H9 (cell line): ENCODE measurements around the gene PDXP. TPM values are rescaled to one million over a fixed set of nuclear protein-coding genes. Genes with fewer than 3 reads are reported as not detected.

ENCODE experiments used
- DNase-seq: peaks from one replicate; pipeline ENCODE4 v3.0.0-alpha.2; 2017
- H2AFZ ChIP-seq: one replicate; pipeline ENCODE4 v1.6.1; 2013; ENCODE audit warnings: mild to moderate bottlenecking, low read length, control low read depth, moderate library complexity
- H2AK5ac ChIP-seq: 2 replicates; pipeline ENCODE4 v1.6.1; 2013; ENCODE audit warnings: low read length, control low read depth, mixed read lengths; ENCODE audit not compliant: insufficient read length
- H2BK120ac ChIP-seq: one replicate; pipeline ENCODE4 v1.6.1; 2013; ENCODE audit warnings: low read depth, mild to moderate bottlenecking, low read length, control low read depth, inconsistent platforms; ENCODE audit not compliant: poor library complexity, severe bottlenecking
- H2BK12ac ChIP-seq: 2 replicates; pipeline ENCODE4 v1.6.1; 2013; ENCODE audit warnings: low read length, control low read depth, mixed read lengths, low read depth; ENCODE audit not compliant: insufficient read length
- H2BK15ac ChIP-seq: 2 replicates; pipeline ENCODE4 v1.6.1; 2013; ENCODE audit warnings: low read depth, low read length, control low read depth
- H2BK20ac ChIP-seq: one replicate; pipeline ENCODE4 v1.6.1; 2013; ENCODE audit warnings: low read depth, mild to moderate bottlenecking, low read length, control low read depth, inconsistent platforms; ENCODE audit not compliant: poor library complexity, severe bottlenecking
- H2BK5ac ChIP-seq: 2 replicates; pipeline ENCODE4 v1.6.1; 2013; ENCODE audit warnings: low read length, control low read depth, mixed read lengths; ENCODE audit not compliant: insufficient read length
- H3K14ac ChIP-seq: 2 replicates; pipeline ENCODE4 v1.6.1; 2013; ENCODE audit warnings: low read length, control low read depth; ENCODE audit not compliant: insufficient read depth
- H3K18ac ChIP-seq: 2 replicates; pipeline ENCODE4 v1.6.1; 2013; ENCODE audit warnings: low read depth, mild to moderate bottlenecking, mixed read lengths, low read length, control low read depth; ENCODE audit not compliant: insufficient read length
- H3K23ac ChIP-seq: 2 replicates; pipeline ENCODE4 v1.6.1; 2013; ENCODE audit warnings: low read length, control low read depth, mixed read lengths, low read depth; ENCODE audit not compliant: insufficient read length
- H3K23me2 ChIP-seq: 2 replicates; pipeline ENCODE4 v1.6.1; 2013; ENCODE audit warnings: low read depth, mild to moderate bottlenecking, mixed read lengths, low read length, control low read depth; ENCODE audit not compliant: insufficient read length, poor library complexity, severe bottlenecking
- H3K27ac ChIP-seq: 2 replicates; pipeline ENCODE4 v1.5.1; 2013; ENCODE audit warnings: low read length, control low read depth, mixed read lengths, low read depth; ENCODE audit not compliant: insufficient read length
- H3K27me3 ChIP-seq: 2 replicates; pipeline ENCODE4 v1.6.1; 2013; ENCODE audit warnings: low read length, control low read depth, inconsistent platforms; ENCODE audit not compliant: insufficient read depth
- H3K4ac ChIP-seq: 2 replicates; pipeline ENCODE4 v1.6.1; 2013; ENCODE audit warnings: low read depth, mild to moderate bottlenecking, control low read depth, inconsistent platforms, low read length, moderate library complexity
- H3K4me1 ChIP-seq: 2 replicates; pipeline ENCODE4 v1.6.1; 2013; ENCODE audit warnings: low read length, control low read depth, inconsistent platforms; ENCODE audit not compliant: insufficient read depth
- H3K4me2 ChIP-seq: 2 replicates; pipeline ENCODE4 v1.6.1; 2013; ENCODE audit warnings: low read length, control low read depth, mixed read lengths; ENCODE audit not compliant: insufficient read length, insufficient read depth
- H3K56ac ChIP-seq: 2 replicates; pipeline ENCODE4 v1.6.1; 2013; ENCODE audit warnings: low read depth, mild to moderate bottlenecking, mixed read lengths, low read length, control low read depth; ENCODE audit not compliant: insufficient read length
- H3K79me1 ChIP-seq: 2 replicates; pipeline ENCODE4 v1.6.1; 2013; ENCODE audit warnings: low read depth, mild to moderate bottlenecking, moderate library complexity, low read length, control low read depth, inconsistent platforms; ENCODE audit not compliant: insufficient read depth, poor library complexity, severe bottlenecking
- H3K79me2 ChIP-seq: 2 replicates; pipeline ENCODE4 v1.6.1; 2013; ENCODE audit warnings: low read length, control low read depth, inconsistent platforms; ENCODE audit not compliant: insufficient read depth
- H3K9ac ChIP-seq: 2 replicates; pipeline ENCODE4 v1.6.1; 2013; ENCODE audit warnings: low read length, control low read depth, mixed read lengths; ENCODE audit not compliant: insufficient read length; ENCODE audit errors: extremely low read depth
- H3K9me3 ChIP-seq: one replicate; pipeline ENCODE4 v1.6.1; 2013; ENCODE audit warnings: low read depth, low read length, inconsistent platforms; ENCODE audit not compliant: control insufficient read depth
- H3T11ph ChIP-seq: one replicate; pipeline ENCODE4 v1.6.1; 2013; ENCODE audit warnings: mild to moderate bottlenecking, low read length, control low read depth, inconsistent platforms
- H4K20me1 ChIP-seq: one replicate; pipeline ENCODE4 v1.6.1; 2013; ENCODE audit not compliant: control insufficient read depth, insufficient read length, insufficient read depth
- H4K5ac ChIP-seq: 2 replicates; pipeline ENCODE4 v1.6.1; 2013; ENCODE audit warnings: low read depth, mild to moderate bottlenecking, mixed read lengths, low read length, control low read depth; ENCODE audit not compliant: insufficient read length
- H4K8ac ChIP-seq: replicated peaks from 2 replicates; pipeline ENCODE4 v1.6.1; 2013; ENCODE audit warnings: low read length, control low read depth, mixed read lengths, low read depth; ENCODE audit not compliant: insufficient read length
- H4K91ac ChIP-seq: 2 replicates; pipeline ENCODE4 v1.6.1; 2013; ENCODE audit warnings: low read depth, mild to moderate bottlenecking, moderate library complexity, mixed read lengths, low read length, control low read depth; ENCODE audit not compliant: insufficient read length
- H3K27ac Mint-ChIP-seq, 3 experiments: 2 replicates in 2 of 3; 3 replicates in 1 of 3; pipeline ENCODE4 v1.8.0; 2020 to 2021; ENCODE audit warnings: mixed read lengths in 3 of 3, mild to moderate bottlenecking in 1 of 3, moderate library complexity in 1 of 3
- H3K27me3 Mint-ChIP-seq: 2 replicates; pipeline ENCODE4 v1.8.0; 2021; ENCODE audit warnings: low read depth, mild to moderate bottlenecking, moderate library complexity, mixed read lengths
- H3K36me3 Mint-ChIP-seq, 3 experiments: 2 replicates in 2 of 3; 3 replicates in 1 of 3; pipeline ENCODE4 v1.8.0; 2020 to 2021; ENCODE audit warnings: low read depth in 3 of 3, mixed read lengths in 3 of 3; ENCODE audit not compliant: insufficient read depth in 1 of 3
- H3K4me1 Mint-ChIP-seq, 2 experiments: 2 replicates each; pipeline ENCODE4 v1.8.0; 2020; ENCODE audit warnings: mixed read lengths in 2 of 2
- H3K4me3 Mint-ChIP-seq, 2 experiments: 2 replicates in 1 of 2; 3 replicates in 1 of 2; pipeline ENCODE4 v1.8.0; 2020 to 2021; ENCODE audit warnings: mild to moderate bottlenecking in 2 of 2, mixed read lengths in 2 of 2, moderate library complexity in 1 of 2
- H3K9me3 Mint-ChIP-seq, 2 experiments: 2 replicates in 1 of 2; 3 replicates in 1 of 2; pipeline ENCODE4 v1.8.0; 2020; ENCODE audit warnings: mild to moderate bottlenecking in 2 of 2, mixed read lengths in 2 of 2, moderate library complexity in 1 of 2
- WGBS: extraction: QIAGEN DNeasy Blood & Tissue Kit; methylation state at CpG from one replicate; pipeline ENCODE4 v1.1.7; 2013; ENCODE audit warnings: missing lambda C conversion rate, low lambda C conversion rate, mixed read lengths; ENCODE audit not compliant: insufficient read length; ENCODE audit errors: extremely low coverage; 5-methylcytosine and 5-hydroxymethylcytosine counted together
- total RNA-seq: library from RNA; stranded (reverse); gene quantifications from 2 replicates; pipeline ENCODE4 v1.2.1, GENCODE V29; 2021
- TF ChIP-seq, protein P1 (sequence below): fragments of 200-600 bp; sonication (generic); conservative IDR thresholded peaks from 3 replicates; pipeline ENCODE4 v1.8.0; 2021; ENCODE audit warnings: antibody characterized with exemption, mild to moderate bottlenecking

PDXP gene
- total RNA-seq, 1 experiment from 2014 or later: 41.0 TPM

DNA sequence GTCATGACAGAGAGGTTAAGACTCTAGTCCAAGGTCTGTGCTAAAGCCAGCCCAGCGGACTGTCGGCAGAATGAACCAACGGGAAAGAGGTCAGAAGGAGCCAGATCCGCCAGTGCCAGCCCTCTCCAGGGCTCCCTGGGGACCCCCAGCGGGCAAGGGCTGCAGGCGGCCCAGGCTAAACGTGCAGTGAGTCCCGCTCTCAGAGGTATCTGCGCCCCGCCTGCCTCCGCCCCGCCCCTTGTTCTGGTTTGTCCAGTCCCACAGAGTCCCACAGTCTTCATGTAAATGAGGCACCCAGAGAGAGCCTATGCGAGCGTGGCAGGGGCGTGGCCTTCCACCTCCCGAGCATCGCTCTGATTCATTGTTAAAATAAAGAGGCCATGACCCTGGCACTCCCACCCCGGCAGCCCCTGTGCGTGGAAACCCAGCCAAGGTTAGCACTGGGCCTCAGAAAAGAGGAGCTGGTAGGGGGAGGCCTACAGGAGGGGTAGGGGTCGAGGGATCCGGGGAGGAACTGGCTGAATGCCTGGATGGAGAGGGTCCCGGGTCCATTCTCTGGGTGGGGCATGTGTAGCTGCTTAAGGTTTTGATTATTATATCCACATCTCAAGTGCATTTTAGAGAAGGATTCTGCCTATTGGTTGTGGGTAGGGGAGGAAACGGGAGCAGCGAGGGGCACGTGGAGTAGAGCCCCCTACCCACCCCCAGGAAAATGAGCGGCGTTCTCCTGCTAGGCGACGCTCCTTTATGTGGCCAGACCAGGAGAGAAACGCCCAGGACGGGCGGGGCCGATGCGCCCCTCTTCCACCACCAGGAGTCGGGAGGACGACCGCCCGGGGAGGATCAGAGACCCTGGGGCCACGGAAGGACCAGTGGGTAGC is 38.4 kb downstream of the PDXP start, which contains the start of gene TRIOBP:
Gene TRIOBP, plus strand, starts transcription at position 392 of the 881 bp plus-strand sequence. CDS start 4,318 bp downstream, outside the sequence.
- TF ChIP-seq, protein P1, sequence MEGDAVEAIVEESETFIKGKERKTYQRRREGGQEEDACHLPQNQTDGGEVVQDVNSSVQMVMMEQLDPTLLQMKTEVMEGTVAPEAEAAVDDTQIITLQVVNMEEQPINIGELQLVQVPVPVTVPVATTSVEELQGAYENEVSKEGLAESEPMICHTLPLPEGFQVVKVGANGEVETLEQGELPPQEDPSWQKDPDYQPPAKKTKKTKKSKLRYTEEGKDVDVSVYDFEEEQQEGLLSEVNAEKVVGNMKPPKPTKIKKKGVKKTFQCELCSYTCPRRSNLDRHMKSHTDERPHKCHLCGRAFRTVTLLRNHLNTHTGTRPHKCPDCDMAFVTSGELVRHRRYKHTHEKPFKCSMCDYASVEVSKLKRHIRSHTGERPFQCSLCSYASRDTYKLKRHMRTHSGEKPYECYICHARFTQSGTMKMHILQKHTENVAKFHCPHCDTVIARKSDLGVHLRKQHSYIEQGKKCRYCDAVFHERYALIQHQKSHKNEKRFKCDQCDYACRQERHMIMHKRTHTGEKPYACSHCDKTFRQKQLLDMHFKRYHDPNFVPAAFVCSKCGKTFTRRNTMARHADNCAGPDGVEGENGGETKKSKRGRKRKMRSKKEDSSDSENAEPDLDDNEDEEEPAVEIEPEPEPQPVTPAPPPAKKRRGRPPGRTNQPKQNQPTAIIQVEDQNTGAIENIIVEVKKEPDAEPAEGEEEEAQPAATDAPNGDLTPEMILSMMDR: peak; percentile 63
- peak; percentile 99 for DNase-seq
- H3K79me1 ChIP-seq: no peaks in the 10 kb centered on the region
- H3K36me3 Mint-ChIP-seq: peaks cover 19 to 47% (median 45%) of the 10 kb centered on the region in 3 experiments
- H3K23ac ChIP-seq: no peak within 1 kb of the TSS
- H3K4me3 Mint-ChIP-seq: peak within 1 kb of the TSS; percentile 86 to 97
- H4K5ac ChIP-seq: no peak within 1 kb of the TSS
- H3K27ac ChIP-seq: no peak within 1 kb of the TSS
- no peak within 1 kb of the TSS for H2BK5ac ChIP-seq
- no peaks in the 10 kb centered on the region for H3K27me3 ChIP-seq
- H3K14ac ChIP-seq: peak within 1 kb of the TSS; percentile 56; the same call in 1 of the 2 replicates
- H3K4me1 ChIP-seq: peaks cover 2% of the 10 kb centered on the region; the same call in 1 of the 2 replicates
- H4K8ac ChIP-seq: no peak within 1 kb of the TSS
- peaks cover 11 to 12% of the 10 kb centered on the region in 2 experiments for H3K4me1 Mint-ChIP-seq
- no peak within 1 kb of the TSS for H4K91ac ChIP-seq
- no peak within 1 kb of the TSS for H2BK120ac ChIP-seq
- H3K9ac ChIP-seq: peak within 1 kb of the TSS; percentile 9
- no peak within 1 kb of the TSS for H2AK5ac ChIP-seq
- H3K9me3 Mint-ChIP-seq: no peaks in the 10 kb centered on the region
- no peak within 1 kb of the TSS for H3K4ac ChIP-seq
- no peaks in the 10 kb centered on the region for H3K23me2 ChIP-seq
- H4K20me1 ChIP-seq: no peaks in the 10 kb centered on the region
- H2BK20ac ChIP-seq: no peak within 1 kb of the TSS
- no peak within 1 kb of the TSS for H3T11ph ChIP-seq
- WGBS: no CpG with 5 or more reads among the region's 39 CpGs
- H2BK15ac ChIP-seq: no peak within 1 kb of the TSS
- no peak within 1 kb of the TSS for H2AFZ ChIP-seq
- no peak within 1 kb of the TSS for H3K56ac ChIP-seq
- H2BK12ac ChIP-seq: no peak within 1 kb of the TSS
- H3K79me2 ChIP-seq: no peaks in the 10 kb centered on the region
- peak within 1 kb of the TSS; percentile 66 for H3K4me2 ChIP-seq
- peak within 1 kb of the TSS; percentile 25 for H3K18ac ChIP-seq
- H3K9me3 ChIP-seq: no peaks in the 10 kb centered on the region
- peak within 1 kb of the TSS; percentile 72 to 96 (median 95); a peak in 6 of 7 replicates for H3K27ac Mint-ChIP-seq
- H3K27me3 Mint-ChIP-seq: peaks cover 1% of the 10 kb centered on the region
